Endothelial cell of umbilical vein (primary cell): ENCODE data around the gene GLP2R. TPM values are rescaled to one million over a fixed set of nuclear protein-coding genes. Genes with fewer than 3 reads are reported as not detected.

ENCODE experiments used
- BruUV-seq: library from RNA; stranded (reverse); fragments of 400-500 nt; replicated peaks from 2 replicates; lab custom pipeline; 2021; lab: Mats Ljungman, UMichigan
- CTCF ChIA-PET: fragments of 300-600, 350-600 bp; sonication (Branson Sonifier 250); formaldehyde crosslinking; loops from one replicate; lab custom pipeline; 2021; ENCODE audit warnings: antibody characterized with exemption, inconsistent platforms; lab: Charles Lee
- POLR2A ChIA-PET: fragments of 300-600, 350-600 bp; sonication (Branson Sonifier 250); formaldehyde crosslinking; loops from one replicate; lab custom pipeline; 2021; ENCODE audit warnings: antibody characterized with exemption, inconsistent platforms; lab: Charles Lee
- DNase-seq: peaks from one replicate; pipeline ENCODE4 v3.0.0-alpha.2; 2011; ENCODE audit warnings: low read depth, low spot score
- FAIRE-seq: peaks from 2 replicates; lab custom pipeline; 2011; peaks lifted over from hg19 to GRCh38; lab: Jason Lieb, UNC
- H2AFZ ChIP-seq: 2 replicates; pipeline ENCODE4 v1.6.0; 2012; ENCODE audit warnings: low read depth, low read length, control low read depth, inconsistent platforms
- H3K27ac ChIP-seq: 2 replicates; pipeline ENCODE4 v1.5.1; 2011; ENCODE audit warnings: low read depth, mild to moderate bottlenecking, control low read depth, low read length, moderate library complexity; ENCODE audit not compliant: insufficient read depth
- H3K27me3 ChIP-seq, 2 experiments: 2 replicates each; pipeline versions ENCODE4 v1.6.0 to v1.6.1; 2011; ENCODE audit warnings: low read length in 2 of 2, mixed read lengths in 1 of 2; ENCODE audit not compliant: control insufficient read depth in 2 of 2, insufficient read depth in 2 of 2
- H3K36me3 ChIP-seq, 2 experiments: 2 replicates in 1 of 2; 3 replicates in 1 of 2; pipeline ENCODE4 v1.5.1; 2011; ENCODE audit warnings: low read length in 2 of 2, mild to moderate bottlenecking in 1 of 2, moderate library complexity in 1 of 2; ENCODE audit not compliant: control insufficient read depth in 2 of 2, insufficient read depth in 2 of 2; ENCODE audit errors: extremely low read depth in 1 of 2
- H3K4me1 ChIP-seq: 3 replicates; pipeline ENCODE4 v1.5.1; 2011; ENCODE audit warnings: mild to moderate bottlenecking, low read length; ENCODE audit not compliant: control insufficient read depth, insufficient read depth; ENCODE audit errors: extremely low read depth
- H3K4me2 ChIP-seq: 2 replicates; pipeline ENCODE4 v1.6.1; 2011; ENCODE audit warnings: low read length, control low read depth, mixed read lengths; ENCODE audit not compliant: insufficient read depth
- H3K4me3 ChIP-seq, 3 experiments: fragments of 200-600 bp in 1 of 3; sonication (generic), shearing (Covaris generic) in 1 of 3; replicated peaks in 1 of 3; 2 replicates each; pipeline ENCODE4 v1.5.1; 2011 to 2016; ENCODE audit warnings: control low read depth in 3 of 3, low read length in 3 of 3, mild to moderate bottlenecking in 2 of 3, inconsistent platforms in 1 of 3, low read depth in 1 of 3, moderate library complexity in 1 of 3; ENCODE audit not compliant: insufficient read depth in 1 of 3
- H3K79me2 ChIP-seq: 2 replicates; pipeline ENCODE4 v1.6.0; 2012; ENCODE audit warnings: low read length, inconsistent platforms; ENCODE audit not compliant: control insufficient read depth, insufficient read depth
- H3K9ac ChIP-seq: replicated peaks from 2 replicates; pipeline ENCODE3; 2011; ENCODE audit warnings: low read length, control low read depth; ENCODE audit not compliant: insufficient read depth; ENCODE audit errors: extremely low read depth
- H3K9me1 ChIP-seq: replicated peaks from 3 replicates; pipeline ENCODE4 v1.6.0; 2011; ENCODE audit warnings: mild to moderate bottlenecking, low read length; ENCODE audit not compliant: control insufficient read depth, insufficient read depth; ENCODE audit errors: extremely low read depth
- H3K9me3 ChIP-seq: replicated peaks from 2 replicates; pipeline ENCODE4 v1.5.1; 2012; ENCODE audit warnings: low read length, inconsistent platforms; ENCODE audit not compliant: control insufficient read depth, insufficient read depth
- H4K20me1 ChIP-seq: replicated peaks from 2 replicates; pipeline ENCODE3; 2011; ENCODE audit warnings: mild to moderate bottlenecking, low read length; ENCODE audit not compliant: control insufficient read depth, insufficient read depth; ENCODE audit errors: extremely low read depth
- EZH2 ChIP-seq: IDR thresholded peaks from 2 replicates; pipeline ENCODE4 v1.6.1; 2012; ENCODE audit warnings: borderline replicate concordance, low read depth, mild to moderate bottlenecking, moderate library complexity, low read length, inconsistent platforms; ENCODE audit not compliant: severe bottlenecking
- FOS ChIP-seq: IDR thresholded peaks from 2 replicates; pipeline ENCODE4 v1.6.1; 2011; ENCODE audit warnings: mild to moderate bottlenecking, low read length, moderate library complexity, borderline replicate concordance; ENCODE audit not compliant: insufficient read depth
- GATA2 ChIP-seq: IDR thresholded peaks from 2 replicates; pipeline ENCODE4 v1.7.0; 2011; ENCODE audit warnings: low read depth, mild to moderate bottlenecking, moderate library complexity, mixed read lengths, low read length; ENCODE audit not compliant: insufficient read length, insufficient read depth
- JUN ChIP-seq: IDR thresholded peaks from 2 replicates; pipeline ENCODE4 v1.6.1; 2011; ENCODE audit warnings: borderline replicate concordance, low read depth; ENCODE audit not compliant: insufficient read length, insufficient read depth
- MAX ChIP-seq: IDR thresholded peaks from 2 replicates; pipeline ENCODE4 v1.6.1; 2011; ENCODE audit not compliant: insufficient read depth, insufficient read length
- MYC ChIP-seq: IDR thresholded peaks from one replicate; pipeline ENCODE4 v1.6.1; 2011; ENCODE audit warnings: mild to moderate bottlenecking, low read depth, low read length
- POLR2A ChIP-seq: IDR thresholded peaks from 2 replicates; pipeline ENCODE4 v1.6.1; 2012; ENCODE audit warnings: low read depth, mild to moderate bottlenecking, control low read depth, low read length
- POLR2AphosphoS5 ChIP-seq: IDR thresholded peaks from 2 replicates; pipeline ENCODE4 v1.6.1; 2012; ENCODE audit warnings: low read depth, mild to moderate bottlenecking, control low read depth, low read length, moderate library complexity; ENCODE audit not compliant: insufficient read depth
- dilution Hi-C: fragments of 300-500 bp; cut with MboI; formaldehyde crosslinking; loops from one replicate; pipeline ENCODE4 v1.15.0; 2019; ENCODE audit warnings: low sequenced_read_pairs; ENCODE audit not compliant: extremely low pct_ligation_motif_present
- intact Hi-C: fragments of 100-400 bp; cut with micrococcal nuclease; formaldehyde crosslinking; loops from one replicate; pipeline ENCODE4 v1.10.0; 2022
- polyA plus RNA-seq, 4 experiments: library from polyadenylated mRNA; depleted of rRNA in 3 of 4; stranded (reverse) in 3 of 4; unstranded in 1 of 4; fragments of >200 nt; gene quantifications; 2 replicates each; pipeline versions ENCODE4 v1.2.1 to v1.2.3, GENCODE V29; 2011 to 2012; ENCODE audit warnings: missing spikeins in 1 of 4
- total RNA-seq: library from RNA; stranded (reverse); gene quantifications from 2 replicates; pipeline ENCODE4 v1.2.3, GENCODE V29; 2021
- TF ChIP-seq, protein P1 (sequence below), 2 donors: IDR thresholded peaks; 1 replicate in 1 of 2; 2 replicates in 1 of 2; pipeline ENCODE4 v1.5.1; 2011; ENCODE audit warnings: low read length in 2 of 2, mild to moderate bottlenecking in 2 of 2, moderate library complexity in 2 of 2, control low read depth in 1 of 2, inconsistent platforms in 1 of 2, low read depth in 1 of 2; ENCODE audit not compliant: insufficient read depth in 1 of 2; ENCODE audit errors: extremely low read depth in 1 of 2

GLP2R gene
- total and polyA plus RNA-seq, 2 donors (not counting 3 experiments of a cell fraction or from before 2014, with no cell fraction given), result not detected

- DNase-seq, result no peak
- intact Hi-C loops, result no loop called here
- no TSS peak for BruUV-seq
- dilution Hi-C loops, result no loop called here
- no peaks in the 10 kb centered on the region for H3K79me2 ChIP-seq
- H3K36me3 ChIP-seq, result no peaks in the 10 kb centered on the region
- POLR2A ChIA-PET, result no interaction called here
- H2AFZ ChIP-seq, result no peak overlapping the region
- H3K4me1 ChIP-seq, result no peaks in the 10 kb centered on the region
- FAIRE-seq, result no peak
- H3K4me3 ChIP-seq, result no peak overlapping the region
- CTCF ChIA-PET, result no interaction called here
- H3K27ac ChIP-seq, result no peak overlapping the region
- H3K9me1 ChIP-seq, result no peaks in the 10 kb centered on the region
- H4K20me1 ChIP-seq, result no peaks in the 10 kb centered on the region
- TF ChIP-seq MYC (no peak), MAX (no peak), FOS (no peak), EZH2 (no peak), GATA2 (no peak), JUN (no peak), POLR2A (no peak), POLR2AphosphoS5 (no peak)
- TF ChIP-seq, protein P1, sequence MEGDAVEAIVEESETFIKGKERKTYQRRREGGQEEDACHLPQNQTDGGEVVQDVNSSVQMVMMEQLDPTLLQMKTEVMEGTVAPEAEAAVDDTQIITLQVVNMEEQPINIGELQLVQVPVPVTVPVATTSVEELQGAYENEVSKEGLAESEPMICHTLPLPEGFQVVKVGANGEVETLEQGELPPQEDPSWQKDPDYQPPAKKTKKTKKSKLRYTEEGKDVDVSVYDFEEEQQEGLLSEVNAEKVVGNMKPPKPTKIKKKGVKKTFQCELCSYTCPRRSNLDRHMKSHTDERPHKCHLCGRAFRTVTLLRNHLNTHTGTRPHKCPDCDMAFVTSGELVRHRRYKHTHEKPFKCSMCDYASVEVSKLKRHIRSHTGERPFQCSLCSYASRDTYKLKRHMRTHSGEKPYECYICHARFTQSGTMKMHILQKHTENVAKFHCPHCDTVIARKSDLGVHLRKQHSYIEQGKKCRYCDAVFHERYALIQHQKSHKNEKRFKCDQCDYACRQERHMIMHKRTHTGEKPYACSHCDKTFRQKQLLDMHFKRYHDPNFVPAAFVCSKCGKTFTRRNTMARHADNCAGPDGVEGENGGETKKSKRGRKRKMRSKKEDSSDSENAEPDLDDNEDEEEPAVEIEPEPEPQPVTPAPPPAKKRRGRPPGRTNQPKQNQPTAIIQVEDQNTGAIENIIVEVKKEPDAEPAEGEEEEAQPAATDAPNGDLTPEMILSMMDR (IDR thresholded peaks at IDR 0.05; ENCODE audit: extremely low read depth in 1 of 2, insufficient read depth in 1 of 2, low read depth in 1 of 2, low read length in 2 of 2), result no peak
- H3K4me2 ChIP-seq, result no peak overlapping the region
- H3K9ac ChIP-seq, result no peak overlapping the region
- H3K27me3 ChIP-seq, result no peaks in the 10 kb centered on the region
- peaks cover 2% of the 10 kb centered on the region for H3K9me3 ChIP-seq
Measured at GRCh38 chr17:9917131-9917530, 91.4 kb downstream of the GLP2R start.
